GM19452 (cell line): Measurements from ENCODE around the gene SLCO2B1.
A peak's percentile ranks its signal among the peaks of the same experiment; 100 is the strongest.

Experiments used
- ATAC-seq: cut with Tn5 transposase; IDR thresholded peaks from one replicate; pipeline ENCODE4 v1.9.1; 2021; ENCODE audit not compliant: unreplicated experiment

Gene SLCO2B1

DNA sequence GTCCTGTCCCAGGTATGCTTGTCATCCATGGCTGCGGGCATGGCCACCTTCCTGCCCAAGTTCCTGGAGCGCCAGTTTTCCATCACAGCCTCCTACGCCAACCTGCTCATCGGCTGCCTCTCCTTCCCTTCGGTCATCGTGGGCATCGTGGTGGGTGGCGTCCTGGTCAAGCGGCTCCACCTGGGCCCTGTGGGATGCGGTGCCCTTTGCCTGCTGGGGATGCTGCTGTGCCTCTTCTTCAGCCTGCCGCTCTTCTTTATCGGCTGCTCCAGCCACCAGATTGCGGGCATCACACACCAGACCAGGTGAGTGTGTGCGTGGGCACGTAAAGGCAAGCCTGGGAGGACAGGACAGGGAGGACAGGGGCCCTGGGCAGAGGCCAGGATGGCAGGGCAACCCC lies 42.4 kb downstream of the SLCO2B1 start:
- ATAC-seq, result no peak

- ATAC-seq, result no peak
Observed at GRCh38 chr11:75193711-75194110, 42.8 kb downstream of the SLCO2B1 start.

GRCh38 chr11:75194147-75194546 lies 43.2 kb downstream of the SLCO2B1 start:
- ATAC-seq, result no peak

- ATAC-seq, result no peak
Observed at GRCh38 chr11:75195167-75195962, 44.5 kb downstream of the SLCO2B1 start.

- ATAC-seq, result no peak
Observed at GRCh38 chr11:75196426-75196825, 45.5 kb downstream of the SLCO2B1 start.

DNA sequence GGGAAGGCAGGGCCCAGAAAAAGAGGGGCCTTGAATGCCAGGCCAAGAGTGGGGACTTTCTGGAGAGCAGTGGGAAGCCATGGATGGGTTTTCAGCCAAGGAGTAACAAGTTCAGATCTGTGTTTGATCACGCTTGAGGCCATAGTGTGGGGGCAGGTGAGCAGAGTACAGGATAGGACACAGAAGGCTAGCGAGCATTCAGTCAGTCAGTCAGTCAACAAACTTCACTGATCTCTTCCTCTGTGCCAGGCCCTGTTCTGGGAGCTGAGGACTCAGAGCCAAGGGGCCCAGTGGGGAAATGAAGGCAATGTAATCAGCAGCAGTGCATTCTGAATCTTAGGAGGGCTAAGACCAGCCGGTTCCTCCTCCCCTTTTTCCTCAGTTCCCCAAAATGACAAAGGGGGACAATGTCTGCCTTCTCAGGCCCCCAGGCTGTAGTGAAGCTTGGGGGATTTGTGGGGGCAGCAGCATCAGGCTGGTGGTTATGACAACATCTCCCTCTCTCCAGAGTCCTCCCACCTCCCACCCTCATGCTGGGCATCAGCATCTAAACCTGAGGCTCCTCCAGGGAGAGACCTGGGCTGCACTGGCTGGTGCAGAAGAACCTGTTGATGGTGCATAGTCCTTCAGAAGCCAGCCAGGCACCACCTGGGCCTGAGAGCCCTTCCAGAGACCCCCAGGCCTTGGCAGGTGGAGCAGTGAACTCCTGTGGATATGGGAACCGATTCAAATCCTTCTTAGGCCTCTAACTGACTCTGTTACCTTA lies 46.8 kb downstream of the SLCO2B1 start:
- no peak for ATAC-seq

GRCh38 chr11:75198278-75198973 lies 47.5 kb downstream of the SLCO2B1 start:
- ATAC-seq, result no peak

DNA sequence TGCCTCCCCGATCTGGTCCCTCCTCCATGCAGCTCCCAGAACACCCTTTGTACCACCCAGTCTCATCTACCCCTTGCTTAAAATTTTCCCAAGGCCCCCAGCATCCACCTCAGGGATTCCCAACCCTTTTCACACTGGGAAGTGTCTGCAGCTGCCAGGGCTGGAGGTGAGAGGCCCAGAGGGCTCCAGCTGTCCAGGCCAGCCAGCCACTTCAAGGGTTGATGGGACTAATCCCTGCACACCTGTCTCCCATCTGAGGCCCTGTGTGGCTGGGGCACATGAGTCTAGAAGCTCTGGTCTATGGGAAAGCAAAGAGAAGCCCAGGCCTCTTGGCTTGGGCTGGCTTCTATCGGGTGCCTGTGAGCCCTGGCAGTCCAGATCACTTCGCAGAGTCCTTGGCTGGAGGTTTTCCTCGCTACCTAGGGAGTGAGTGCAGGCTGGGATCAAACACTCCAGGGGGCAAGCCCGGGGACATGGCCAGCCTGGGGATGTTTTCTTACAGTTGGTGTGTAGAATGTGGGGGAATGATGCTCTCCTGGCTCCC lies 48.6 kb downstream of the SLCO2B1 start:
- ATAC-seq, result no peak

DNA sequence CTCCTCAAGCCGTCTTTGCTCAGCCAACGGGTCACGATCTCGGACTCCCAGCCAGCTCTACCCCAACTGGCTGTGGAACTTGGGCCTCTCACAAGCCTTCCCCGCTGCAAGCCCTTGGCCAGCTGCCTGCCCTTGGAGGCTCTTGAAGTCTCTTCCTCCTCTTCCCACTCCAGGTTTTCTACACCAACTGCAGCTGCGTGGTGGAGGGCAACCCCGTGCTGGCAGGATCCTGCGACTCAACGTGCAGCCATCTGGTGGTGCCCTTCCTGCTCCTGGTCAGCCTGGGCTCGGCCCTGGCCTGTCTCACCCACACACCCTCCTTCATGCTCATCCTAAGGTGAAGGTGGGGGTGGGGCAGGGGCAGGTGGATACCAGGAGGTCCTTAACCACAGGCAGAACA lies 49.1 kb downstream of the SLCO2B1 start:
- no peak for ATAC-seq

GRCh38 chr11:75200531-75200930 lies 49.6 kb downstream of the SLCO2B1 start:
- no peak for ATAC-seq

DNA sequence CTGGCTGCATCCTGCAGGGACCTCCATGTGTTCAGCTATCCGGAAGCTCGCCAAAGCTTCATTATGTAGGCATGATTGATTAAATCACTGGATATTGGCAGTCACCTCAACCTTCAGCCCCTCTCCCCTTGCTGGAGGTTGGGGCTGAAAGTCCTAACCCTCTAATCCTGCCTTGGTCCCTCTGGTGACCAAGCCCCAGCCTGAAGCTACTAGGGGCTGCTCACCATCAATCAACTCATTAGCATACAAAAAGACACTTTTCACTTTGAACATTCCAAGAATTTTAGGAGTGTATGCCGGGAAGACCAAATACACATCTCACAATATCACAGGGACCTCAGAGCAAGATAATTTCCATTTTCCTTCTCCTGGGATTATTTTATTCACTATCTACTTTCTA lies 50.9 kb downstream of the SLCO2B1 start:
- ATAC-seq, result no peak

- ATAC-seq, result no peak
Observed at GRCh38 chr11:75202195-75202594, 51.3 kb downstream of the SLCO2B1 start.

DNA sequence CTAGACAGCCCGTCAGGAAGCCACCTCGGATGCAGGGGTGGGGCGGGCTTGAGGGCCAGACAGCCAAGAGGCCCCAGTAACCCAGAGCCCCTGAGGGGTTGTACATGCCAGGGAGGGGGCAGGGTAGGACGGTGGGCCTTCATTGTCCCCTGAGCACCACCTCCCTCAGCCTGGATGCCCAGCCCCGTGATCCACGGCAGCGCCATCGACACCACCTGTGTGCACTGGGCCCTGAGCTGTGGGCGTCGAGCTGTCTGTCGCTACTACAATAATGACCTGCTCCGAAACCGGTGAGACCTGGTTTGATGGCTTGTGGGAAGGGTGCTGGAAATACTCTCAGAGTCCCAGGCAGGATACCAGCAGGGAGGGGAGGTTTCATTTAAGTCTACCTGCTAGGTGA lies 52.2 kb downstream of the SLCO2B1 start:
- no peak for ATAC-seq

DNA sequence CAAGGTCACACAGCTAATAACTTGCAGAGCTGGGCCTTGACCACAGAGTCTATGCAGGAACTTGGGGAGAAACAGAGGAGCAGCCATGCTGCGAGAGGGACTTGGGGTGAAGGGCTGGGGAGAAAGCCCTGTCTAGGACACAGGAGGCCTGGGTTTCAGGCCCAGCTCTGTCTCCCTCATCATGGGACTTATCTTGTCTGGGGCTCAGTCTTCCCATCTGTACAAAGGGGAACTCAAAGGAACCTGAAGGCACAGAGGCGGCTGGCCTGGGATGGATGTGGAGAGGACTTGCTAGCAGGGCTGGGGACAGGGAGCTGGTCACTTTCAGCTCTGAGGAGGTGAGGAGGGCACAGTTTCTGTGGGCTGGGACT lies 52.7 kb downstream of the SLCO2B1 start:
- no peak for ATAC-seq

DNA sequence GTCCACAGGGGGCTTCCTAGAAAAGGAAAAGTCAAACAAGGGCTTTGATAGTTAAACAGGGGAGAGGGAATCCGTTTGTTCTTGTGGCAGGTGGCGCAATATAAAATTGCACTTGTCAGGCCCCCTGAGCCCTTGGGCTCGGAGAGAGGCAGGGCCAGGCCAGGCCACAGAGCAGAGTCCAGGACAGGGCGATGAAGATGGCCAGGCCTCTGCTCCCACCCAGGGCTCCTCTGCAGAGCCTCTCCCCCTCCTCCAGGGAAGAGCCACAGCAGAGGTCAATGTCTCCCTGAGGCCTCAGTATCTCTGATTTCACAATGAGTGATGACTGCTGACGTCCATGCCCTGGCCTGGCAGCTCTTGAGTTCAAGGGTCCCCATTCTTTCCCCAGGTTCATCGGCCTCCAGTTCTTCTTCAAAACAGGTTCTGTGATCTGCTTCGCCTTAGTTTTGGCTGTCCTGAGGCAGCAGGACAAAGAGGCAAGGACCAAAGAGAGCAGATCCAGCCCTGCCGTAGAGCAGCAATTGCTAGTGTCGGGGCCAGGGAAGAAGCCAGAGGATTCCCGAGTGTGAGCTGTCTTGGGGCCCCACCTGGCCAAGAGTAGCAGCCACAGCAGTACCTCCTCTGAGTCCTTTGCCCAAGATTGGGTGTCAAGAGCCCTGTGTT lies 53.2 kb downstream of the SLCO2B1 start:
- ATAC-seq, result no peak

- peak; percentile 91 for ATAC-seq
Observed at GRCh38 chr11:75204685-75205563, 54.0 kb downstream of the SLCO2B1 start.

GRCh38 chr11:75205564-75206020 lies 54.7 kb downstream of the SLCO2B1 start:
- ATAC-seq, result no peak

DNA sequence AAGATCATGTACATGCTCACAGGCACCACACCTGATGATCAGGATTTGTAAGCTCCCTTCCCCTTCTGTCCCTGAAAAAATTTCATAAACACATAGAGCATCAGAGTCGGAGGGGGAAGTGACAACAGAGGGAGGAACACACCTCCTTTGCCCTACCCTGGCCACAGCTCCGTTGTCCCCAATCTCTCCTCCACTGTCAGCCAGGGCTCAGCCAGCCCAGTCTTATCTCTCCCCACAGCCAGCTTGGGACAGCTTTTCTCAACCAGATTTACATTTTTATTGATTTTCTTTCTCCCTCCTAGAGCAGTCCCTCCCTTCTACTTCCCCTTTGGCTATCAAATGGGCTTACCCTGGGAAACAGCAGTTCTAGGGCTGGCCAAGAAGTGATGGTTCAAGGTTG lies 57.5 kb downstream of the SLCO2B1 start:
- ATAC-seq, result no peak

- ATAC-seq, result no peak
Observed at GRCh38 chr11:75212411-75212810, 61.5 kb downstream of the SLCO2B1 start.

DNA sequence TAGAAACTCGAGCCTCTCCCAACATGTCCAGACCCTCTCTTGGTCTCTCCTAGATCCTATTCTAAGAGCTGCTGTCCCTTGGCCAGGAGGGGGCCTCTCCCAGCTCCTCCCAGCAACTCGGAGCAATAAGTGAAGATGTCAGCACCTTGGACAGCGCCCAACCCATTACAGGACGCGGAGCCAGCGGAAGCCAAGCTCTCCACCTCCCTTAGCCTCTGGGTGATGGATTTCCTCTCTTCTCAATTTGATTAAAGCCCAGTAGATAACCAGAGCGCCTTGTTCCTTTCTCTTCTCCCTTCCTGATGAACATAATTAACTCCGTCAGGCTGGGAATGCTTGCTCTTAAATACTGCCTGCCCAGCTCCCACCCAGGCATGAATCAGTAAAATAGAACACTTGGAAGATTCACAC lies 63.5 kb downstream of the SLCO2B1 start:
- ATAC-seq, result no peak
